ENCODE results near the gene PBX1.
"Not testable (repeated sequence)": the region's sequence is repeated elsewhere in the genome, so short reads cannot be mapped to it uniquely, and the experiment has no call there.

Gene PBX1

GRCh38 chr1:164590592-164590991 is 31.6 kb downstream of the PBX1 start:
- DNase-seq: no peak

GRCh38 chr1:164591858-164592257 is 32.9 kb downstream of the PBX1 start:
- no peak for DNase-seq

GRCh38 chr1:164592634-164593033 is 33.6 kb downstream of the PBX1 start:
- DNase-seq: no peak

GRCh38 chr1:164595212-164595611 is 36.2 kb downstream of the PBX1 start:
- DNase-seq: no peak

- DNase-seq: no peak
Measured at GRCh38 chr1:164596172-164596571, 37.2 kb downstream of the PBX1 start.

GRCh38 chr1:164598719-164599118 is 39.7 kb downstream of the PBX1 start:
- no peak for DNase-seq

GRCh38 chr1:164599272-164599671 is 40.3 kb downstream of the PBX1 start:
- DNase-seq: no peak

GRCh38 chr1:164601399-164602100 is 42.6 kb downstream of the PBX1 start:
- DNase-seq: no peak

GRCh38 chr1:164602101-164602422 is 43.1 kb downstream of the PBX1 start:
- DNase-seq: peak; percentile 59

- DNase-seq: peak; percentile 34
Measured at GRCh38 chr1:164602480-164603093, 43.6 kb downstream of the PBX1 start.

GRCh38 chr1:164603805-164604204 is 44.8 kb downstream of the PBX1 start:
- not testable (repeated sequence) for DNase-seq

GRCh38 chr1:164604541-164604940 is 45.6 kb downstream of the PBX1 start:
- DNase-seq: no peak

GRCh38 chr1:164605254-164606091 is 46.5 kb downstream of the PBX1 start:
- no peak for DNase-seq

- no peak for DNase-seq
Measured at GRCh38 chr1:164607351-164607750, 48.4 kb downstream of the PBX1 start.

- DNase-seq: no peak
Measured at GRCh38 chr1:164608651-164609057, 49.7 kb downstream of the PBX1 start.

- DNase-seq: no peak
Measured at GRCh38 chr1:164609089-164609488, 50.1 kb downstream of the PBX1 start.

- DNase-seq: no peak
Measured at GRCh38 chr1:164610538-164611222, 51.7 kb downstream of the PBX1 start.

- no peak for DNase-seq
Measured at GRCh38 chr1:164611754-164612642, 53.0 kb downstream of the PBX1 start.

GRCh38 chr1:164613176-164613575 is 54.2 kb downstream of the PBX1 start:
- no peak for DNase-seq

GRCh38 chr1:164614316-164614715 is 55.3 kb downstream of the PBX1 start:
- peak; percentile 75 for DNase-seq

- DNase-seq: peak; percentile 58
Measured at GRCh38 chr1:164617377-164618201, 58.6 kb downstream of the PBX1 start.

Measured in RPMI8226 (cell line).